HCT116 (cell line): ENCODE results near the gene POU2AF2. TPM values are rescaled to one million over a fixed set of nuclear protein-coding genes. Genes with fewer than 3 reads are reported as not detected.

Source experiments
- ATAC-seq: fragments of 200-7000 bp; cut with Tn5 transposase; 2 replicates; pipeline ENCODE4 v1.9.1; 2020; ENCODE audit warnings: mild to moderate bottlenecking, moderate library complexity
- BruUV-seq: library from RNA; stranded (reverse); fragments of 400-500 nt; replicated peaks from 2 replicates; lab custom pipeline; 2021; lab: Mats Ljungman, UMichigan
- CTCF ChIA-PET: fragments of 300-600 bp; sonication (Branson Sonifier 250); formaldehyde crosslinking; loops from one replicate; lab custom pipeline; 2021; ENCODE audit warnings: antibody characterized with exemption; lab: Charles Lee
- POLR2A ChIA-PET: fragments of 300-600, 350-600 bp; sonication (Branson Sonifier 250); formaldehyde crosslinking; loops from one replicate; lab custom pipeline; 2021; ENCODE audit warnings: antibody characterized with exemption; lab: Charles Lee
- RAD21 ChIA-PET, 2 experiments: fragments of 300-600 bp; sonication (Branson Sonifier 250); formaldehyde crosslinking; loops; one replicate each; lab custom pipeline; 2023; ENCODE audit warnings: low total read pairs in 2 of 2; ENCODE audit not compliant: uncharacterized antibody in 2 of 2, unreplicated experiment in 2 of 2, low non-redundant PET in 1 of 2; lab: Charles Lee
- DNase-seq: peaks from one replicate; pipeline ENCODE4 v3.0.0-alpha.2; 2010; ENCODE audit warnings: low read depth, low spot score
- H2AFZ ChIP-seq: fragments of 200-600 bp; shearing (Covaris generic), sonication (generic); 2 replicates; pipeline ENCODE4 v1.6.1; 2017; ENCODE audit warnings: low read depth, mixed run types, mixed read lengths, antibody characterized with exemption, low read length; ENCODE audit not compliant: poor library complexity, severe bottlenecking
- H3K27ac ChIP-seq: 2 replicates; pipeline ENCODE4 v1.5.1; 2012; ENCODE audit warnings: low read depth, low read length
- H3K27me3 ChIP-seq: fragments of 200-600 bp; sonication (generic); 2 replicates; pipeline ENCODE4 v1.6.1; 2016; ENCODE audit warnings: mixed run types, low read length, mixed read lengths; ENCODE audit not compliant: insufficient read depth
- H3K36me3 ChIP-seq, 2 experiments: fragments of 200-500 bp in 1 of 2; fragments of 200-600 bp in 1 of 2; sonication (Bioruptor generic) in 1 of 2; sonication (generic) in 1 of 2; 2 replicates each; pipeline versions ENCODE4 v1.5.1 to v1.6.1; 2014 to 2016; ENCODE audit warnings: low read length in 2 of 2, inconsistent platforms in 1 of 2, mixed read lengths in 1 of 2, mixed run types in 1 of 2; ENCODE audit not compliant: insufficient read depth in 2 of 2, control insufficient read depth in 1 of 2
- H3K4me1 ChIP-seq, 2 experiments: fragments of 200-600 bp in 1 of 2; sonication (generic) in 1 of 2; 2 replicates each; pipeline versions ENCODE4 v1.5.1 to v1.6.1; 2012 to 2017; ENCODE audit warnings: low read length in 2 of 2, inconsistent platforms in 1 of 2, mild to moderate bottlenecking in 1 of 2, mixed read lengths in 1 of 2, mixed run types in 1 of 2, moderate library complexity in 1 of 2; ENCODE audit not compliant: insufficient read depth in 2 of 2, control insufficient read depth in 1 of 2
- H3K4me2 ChIP-seq: fragments of 200-600 bp; sonication (generic); 2 replicates; pipeline ENCODE4 v1.6.1; 2017; ENCODE audit warnings: mixed run types, low read length, mixed read lengths
- H3K4me3 ChIP-seq, 2 experiments: fragments of 200-600 bp in 1 of 2; sonication (generic) in 1 of 2; replicated peaks in 1 of 2; 2 replicates each; pipeline ENCODE4 v1.5.1; 2011 to 2016; ENCODE audit warnings: low read length in 2 of 2, control low read depth in 1 of 2, low read depth in 1 of 2, mild to moderate bottlenecking in 1 of 2, mixed read lengths in 1 of 2, mixed run types in 1 of 2
- H3K79me2 ChIP-seq: fragments of 200-600 bp; sonication (generic); 2 replicates; pipeline ENCODE4 v1.6.1; 2017; ENCODE audit warnings: mild to moderate bottlenecking, mixed run types, low read length, moderate library complexity, mixed read lengths; ENCODE audit not compliant: insufficient read depth
- H3K9ac ChIP-seq: fragments of 200-600 bp; sonication (generic); 2 replicates; pipeline ENCODE4 v1.6.1; 2016; ENCODE audit warnings: low read length, mixed read lengths
- H3K9me2 ChIP-seq: fragments of 200-600 bp; sonication (generic), shearing (Covaris generic); 2 replicates; pipeline ENCODE4 v1.6.1; 2017; ENCODE audit warnings: mixed run types, mild to moderate bottlenecking, moderate library complexity; ENCODE audit not compliant: insufficient read depth
- H3K9me3 ChIP-seq, 2 experiments: fragments of 200-500 bp in 1 of 2; fragments of 200-600 bp in 1 of 2; sonication (Bioruptor generic) in 1 of 2; sonication (generic) in 1 of 2; 2 replicates each; pipeline ENCODE4 v1.6.1; 2014 to 2017; ENCODE audit warnings: low read length in 2 of 2, mixed read lengths in 2 of 2, inconsistent platforms in 1 of 2, low read depth in 1 of 2, mild to moderate bottlenecking in 1 of 2, mixed run types in 1 of 2, moderate library complexity in 1 of 2; ENCODE audit not compliant: control insufficient read depth in 1 of 2, insufficient read depth in 1 of 2
- H4K20me1 ChIP-seq: fragments of 200-600 bp; sonication (generic), shearing (Covaris generic); 2 replicates; pipeline ENCODE4 v1.6.1; 2017; ENCODE audit warnings: mixed run types, mild to moderate bottlenecking, moderate library complexity; ENCODE audit not compliant: insufficient read depth
- CBX3 ChIP-seq: IDR thresholded peaks from 2 replicates; pipeline ENCODE4 v1.6.1; 2012; ENCODE audit warnings: low read depth
- CEBPB ChIP-seq: IDR thresholded peaks from 2 replicates; pipeline ENCODE4 v1.6.1; 2012; ENCODE audit warnings: low read depth
- CTCF ChIP-seq, 3 experiments: fragments of 200-600 bp in 1 of 3; sonication (generic) in 1 of 3; IDR thresholded peaks in 2 of 3; conservative IDR thresholded peaks in 1 of 3; 2 replicates each; pipeline ENCODE4 v1.5.1; 2012 to 2017; ENCODE audit warnings: low read depth in 2 of 3, low read length in 2 of 3, antibody characterized with exemption in 1 of 3, borderline replicate concordance in 1 of 3, control low read depth in 1 of 3, mild to moderate bottlenecking in 1 of 3, mixed read lengths in 1 of 3, mixed run types in 1 of 3, moderate library complexity in 1 of 3; ENCODE audit not compliant: insufficient read depth in 1 of 3
- EGR1 ChIP-seq: IDR thresholded peaks from 2 replicates; pipeline ENCODE4 v1.6.1; 2012; ENCODE audit warnings: low read depth
- EZH2phosphoT487 ChIP-seq: fragments of 200-600 bp; IDR thresholded peaks from 2 replicates; pipeline ENCODE4 v1.6.1; 2018; ENCODE audit warnings: antibody characterized with exemption, borderline replicate concordance
- FOSL1 ChIP-seq: IDR thresholded peaks from 2 replicates; pipeline ENCODE4 v1.6.1; 2012; ENCODE audit warnings: low read depth
- JUND ChIP-seq: IDR thresholded peaks from 2 replicates; pipeline ENCODE4 v1.6.1; 2012
- MAX ChIP-seq: IDR thresholded peaks from 2 replicates; pipeline ENCODE4 v1.6.1; 2012
- POLR2A ChIP-seq: IDR thresholded peaks from 2 replicates; pipeline ENCODE4 v1.7.0; 2011; ENCODE audit warnings: borderline replicate concordance; ENCODE audit not compliant: insufficient read depth, insufficient read length; ENCODE audit errors: extremely low read depth
- POLR2AphosphoS5 ChIP-seq: IDR thresholded peaks from 2 replicates; pipeline ENCODE4 v1.6.1; 2011; ENCODE audit warnings: mild to moderate bottlenecking, low read depth, low read length, moderate library complexity
- RAD21 ChIP-seq: IDR thresholded peaks from 2 replicates; pipeline ENCODE4 v1.6.1; 2012; ENCODE audit warnings: low read depth, mild to moderate bottlenecking
- REST ChIP-seq: IDR thresholded peaks from 2 replicates; pipeline ENCODE4 v1.6.1; 2012; ENCODE audit warnings: low read depth
- SIN3A ChIP-seq: IDR thresholded peaks from 2 replicates; pipeline ENCODE4 v1.6.1; 2012; ENCODE audit warnings: low read depth
- SP1 ChIP-seq: IDR thresholded peaks from 2 replicates; pipeline ENCODE4 v1.6.1; 2012; ENCODE audit warnings: low read depth
- SRF ChIP-seq: IDR thresholded peaks from 2 replicates; pipeline ENCODE4 v1.6.1; 2012; ENCODE audit warnings: low read depth
- YY1 ChIP-seq: IDR thresholded peaks from 2 replicates; pipeline ENCODE4 v1.6.1; 2011; ENCODE audit warnings: low read length, low read depth, moderate library complexity, mild to moderate bottlenecking; ENCODE audit not compliant: insufficient replicate concordance; ENCODE audit errors: extremely low read depth
- ZFX ChIP-seq: fragments of 450-650 bp; IDR thresholded peaks from 2 replicates; pipeline ENCODE4 v1.6.1; 2017
- ZNF274 ChIP-seq: fragments of 200-500 bp; sonication (Bioruptor generic); IDR thresholded peaks from 2 replicates; pipeline ENCODE4 v1.6.1; 2014; ENCODE audit warnings: mild to moderate bottlenecking, low read depth, low read length, inconsistent platforms
- intact Hi-C: fragments of 100-400 bp; cut with micrococcal nuclease; formaldehyde crosslinking; loops from 2 replicates; pipeline ENCODE4 v1.10.0; 2022
- total RNA-seq: library from RNA; stranded (reverse); gene quantifications from one replicate; pipeline ENCODE4 v1.2.1, GENCODE V29; 2021; ENCODE audit not compliant: unreplicated experiment

The POU2AF2 gene
- total RNA-seq, 1 experiment from 2014 or later, result not detected

GRCh38 chr11:111303461-111303860, 57.9 kb downstream of the POU2AF2 start:
- intact Hi-C loops, result no loop called here
- DNase-seq (no peak), ATAC-seq (no peak)
- H3K9ac ChIP-seq, result no peak overlapping the region
- H3K4me2 ChIP-seq, result no peak overlapping the region
- H3K4me3 ChIP-seq, result no peak overlapping the region
- H3K9me2 ChIP-seq, result no peaks in the 10 kb centered on the region
- H3K79me2 ChIP-seq, result no peaks in the 10 kb centered on the region
- RAD21 ChIA-PET, result no interaction called here
- H3K27ac ChIP-seq, result no peak overlapping the region
- H3K27me3 ChIP-seq, result peaks cover 33% of the 10 kb centered on the region
- H3K9me3 ChIP-seq, result no peaks in the 10 kb centered on the region
- H3K4me1 ChIP-seq, result no peaks in the 10 kb centered on the region; a peak in 1 of 4 replicates
- no peaks in the 10 kb centered on the region for H4K20me1 ChIP-seq
- H2AFZ ChIP-seq, result no peak overlapping the region
- TF ChIP-seq CTCF (IDR thresholded peaks at IDR 0.05 in 2 of 3, conservative IDR thresholded peaks at IDR 0.05 in 1 of 3; ENCODE audit: borderline replicate concordance in 1 of 3, insufficient read depth in 1 of 3, low read depth in 2 of 3, low read length in 2 of 3), result no peak
- TF ChIP-seq CEBPB, result no peak
- no peak for TF ChIP-seq YY1
- no peak for TF ChIP-seq EGR1
- no peak for TF ChIP-seq JUND
- TF ChIP-seq SRF, result no peak
- no peak for TF ChIP-seq EZH2phosphoT487
- TF ChIP-seq ZFX, result no peak
- TF ChIP-seq REST, result no peak
- TF ChIP-seq FOSL1, result no peak
- no peak for TF ChIP-seq CBX3
- no peak for TF ChIP-seq ZNF274
- TF ChIP-seq RAD21, result no peak
- TF ChIP-seq MAX, result no peak
- TF ChIP-seq POLR2AphosphoS5, result no peak
- TF ChIP-seq SIN3A, result no peak
- TF ChIP-seq POLR2A, result no peak
- TF ChIP-seq SP1, result no peak
- BruUV-seq, result no TSS peak
- no peaks in the 10 kb centered on the region for H3K36me3 ChIP-seq
- CTCF ChIA-PET, result interaction anchor here (0.8 kb wide), 1 partner anchor 9 kb away, joined by 3 read pairs; no protein-coding TSS in a partner anchor
- POLR2A ChIA-PET, result no interaction called here
